Astrocyte (in vitro differentiated cells and primary cell): ENCODE data around the gene GAB2. TPM values are rescaled to one million over a fixed set of nuclear protein-coding genes. Genes with fewer than 3 reads are reported as not detected.

ENCODE experiments used
- DNase-seq: peaks from one replicate; pipeline ENCODE4 v3.0.0-alpha.2; 2010; ENCODE audit warnings: low read depth
- FAIRE-seq: peaks from 2 replicates; lab custom pipeline; 2011; peaks lifted over from hg19 to GRCh38; lab: Jason Lieb, UNC
- H2AFZ ChIP-seq: 2 replicates; pipeline ENCODE4 v1.6.0; 2012; ENCODE audit warnings: low read depth, low read length, inconsistent platforms
- H3K27ac ChIP-seq: 2 replicates; pipeline ENCODE4 v1.5.1; 2011; ENCODE audit warnings: low read depth, low read length, inconsistent platforms
- H3K27me3 ChIP-seq: 2 replicates; pipeline ENCODE4 v1.6.0; 2011; ENCODE audit warnings: low read length, inconsistent platforms; ENCODE audit not compliant: insufficient read depth
- H3K36me3 ChIP-seq: 2 replicates; pipeline ENCODE4 v1.5.1; 2011; ENCODE audit warnings: low read length, inconsistent platforms; ENCODE audit not compliant: insufficient read depth
- H3K4me1 ChIP-seq: 2 replicates; pipeline ENCODE4 v1.5.1; 2011; ENCODE audit warnings: low read length, inconsistent platforms; ENCODE audit not compliant: insufficient read depth
- H3K4me2 ChIP-seq: 2 replicates; pipeline ENCODE4 v1.6.0; 2012; ENCODE audit warnings: low read length, inconsistent platforms
- H3K4me3 ChIP-seq: 2 replicates; pipeline ENCODE4 v1.5.1; 2011; ENCODE audit warnings: low read depth, mild to moderate bottlenecking, low read length, inconsistent platforms; ENCODE audit not compliant: insufficient read depth
- H3K79me2 ChIP-seq: 2 replicates; pipeline ENCODE4 v1.6.0; 2012; ENCODE audit warnings: mild to moderate bottlenecking, low read length, inconsistent platforms; ENCODE audit not compliant: insufficient read depth
- H3K9ac ChIP-seq: 2 replicates; pipeline ENCODE4 v1.6.0; 2012; ENCODE audit warnings: mild to moderate bottlenecking, low read length, inconsistent platforms
- H3K9me3 ChIP-seq: 2 replicates; pipeline ENCODE4 v1.5.1; 2012; ENCODE audit warnings: low read depth, mild to moderate bottlenecking, low read length, inconsistent platforms; ENCODE audit not compliant: insufficient read depth
- H4K20me1 ChIP-seq: 2 replicates; pipeline ENCODE4 v1.6.0; 2012; ENCODE audit warnings: low read length, inconsistent platforms; ENCODE audit not compliant: insufficient read depth
- H3K27ac Mint-ChIP-seq: one replicate; pipeline ENCODE4 v1.8.0; 2021; ENCODE audit warnings: mild to moderate bottlenecking, mixed read lengths; ENCODE audit not compliant: unreplicated experiment
- H3K27me3 Mint-ChIP-seq: one replicate; pipeline ENCODE4 v1.8.0; 2021; ENCODE audit warnings: low read depth, mixed read lengths; ENCODE audit not compliant: unreplicated experiment
- H3K36me3 Mint-ChIP-seq: one replicate; pipeline ENCODE4 v1.8.0; 2021; ENCODE audit warnings: low read depth, mixed read lengths; ENCODE audit not compliant: unreplicated experiment
- H3K4me1 Mint-ChIP-seq: one replicate; pipeline ENCODE4 v1.8.0; 2021; ENCODE audit warnings: low read depth, mixed read lengths; ENCODE audit not compliant: unreplicated experiment
- H3K4me3 Mint-ChIP-seq: one replicate; pipeline ENCODE4 v1.8.0; 2021; ENCODE audit warnings: mild to moderate bottlenecking, moderate library complexity, mixed read lengths; ENCODE audit not compliant: unreplicated experiment
- H3K9me3 Mint-ChIP-seq: one replicate; pipeline ENCODE4 v1.8.0; 2021; ENCODE audit warnings: mild to moderate bottlenecking, mixed read lengths; ENCODE audit not compliant: unreplicated experiment
- CTCF ChIP-seq: IDR thresholded peaks from 2 replicates; pipeline ENCODE4 v1.5.1; 2011; ENCODE audit warnings: low read depth, mild to moderate bottlenecking, inconsistent platforms, low read length, moderate library complexity; ENCODE audit not compliant: insufficient read depth
- EZH2 ChIP-seq: IDR thresholded peaks from 2 replicates; pipeline ENCODE4 v1.6.1; 2012; ENCODE audit warnings: mild to moderate bottlenecking, low read length, inconsistent platforms; ENCODE audit not compliant: insufficient read depth
- total RNA-seq: library from RNA; stranded (reverse); gene quantifications from 2 replicates; pipeline ENCODE4 v1.2.1, GENCODE V29; 2021

GAB2 gene
- total RNA-seq, 1 donor from 2014 or later = 18.2 TPM

DNA sequence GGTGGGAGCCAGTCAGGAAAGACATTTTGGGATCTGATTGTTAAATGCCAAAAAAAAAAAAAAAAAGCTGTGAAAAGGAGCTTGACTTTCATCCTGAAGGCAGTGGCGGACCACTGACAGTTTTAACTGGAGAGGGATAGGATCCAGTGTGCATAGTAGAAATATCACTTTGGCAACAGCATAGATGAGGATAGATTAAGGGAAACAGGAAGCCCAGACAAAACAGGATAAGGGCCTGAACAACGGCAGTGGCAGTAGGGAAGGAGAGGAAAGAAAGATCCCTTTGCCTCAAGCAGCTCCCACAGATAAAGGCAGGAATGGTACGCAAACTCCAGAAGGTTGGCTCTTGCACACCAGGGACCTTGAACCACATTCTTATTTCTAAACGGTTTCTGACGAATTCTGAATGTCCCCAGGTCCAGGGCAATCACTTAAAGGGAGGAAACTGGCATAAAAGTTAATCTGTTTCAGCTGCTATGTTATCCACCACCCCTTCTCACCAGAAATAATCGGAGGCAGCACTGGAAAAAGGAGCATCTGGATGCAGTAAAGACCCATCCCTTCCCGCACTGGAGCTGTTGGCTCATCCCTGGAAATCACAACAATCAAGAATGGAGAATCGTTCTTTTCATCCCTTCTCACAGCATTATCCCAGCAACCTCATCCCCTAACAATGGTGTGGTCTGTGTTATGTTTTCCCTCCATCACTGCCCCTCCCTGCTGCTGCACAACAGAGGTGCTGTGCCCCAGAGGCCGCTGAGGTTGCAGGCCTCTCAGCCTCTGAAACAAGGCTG lies 99.1 kb downstream of the GAB2 start:
- FAIRE-seq (no peak), DNase-seq (no peak)
- Histone ChIP-seq H3K9ac (no peak overlapping the region), H3K36me3 (no peaks in the 10 kb centered on the region), H3K27me3 (no peaks in the 10 kb centered on the region), H2AFZ (no peak overlapping the region), H3K27ac (no peak overlapping the region), H4K20me1 (no peaks in the 10 kb centered on the region), H3K9me3 (no peaks in the 10 kb centered on the region), H3K79me2 (no peaks in the 10 kb centered on the region), H3K4me3 (no peak overlapping the region), H3K4me2 (no peak overlapping the region), H3K4me1 (peaks cover 4% of the 10 kb centered on the region)
- H3K4me3 Mint-ChIP-seq = no peak overlapping the region
- TF ChIP-seq EZH2 (no peak), CTCF (no peak)
- peaks cover 10% of the 10 kb centered on the region for H3K4me1 Mint-ChIP-seq
- no peak overlapping the region for H3K27ac Mint-ChIP-seq
- H3K27me3 Mint-ChIP-seq = no peaks in the 10 kb centered on the region
- H3K9me3 Mint-ChIP-seq = no peaks in the 10 kb centered on the region
- H3K36me3 Mint-ChIP-seq = no peaks in the 10 kb centered on the region

- DNase-seq (no peak), FAIRE-seq (no peak)
- Histone ChIP-seq H3K4me3 (no peak overlapping the region), H3K4me2 (no peak overlapping the region), H2AFZ (no peak overlapping the region), H3K4me1 (peaks cover 8% of the 10 kb centered on the region), H3K27me3 (no peaks in the 10 kb centered on the region), H4K20me1 (peaks cover 5% of the 10 kb centered on the region), H3K9me3 (no peaks in the 10 kb centered on the region), H3K27ac (no peak overlapping the region), H3K79me2 (no peaks in the 10 kb centered on the region), H3K36me3 (no peaks in the 10 kb centered on the region), H3K9ac (no peak overlapping the region)
- TF ChIP-seq EZH2 = no peak
- no peak for TF ChIP-seq CTCF
- Mint-ChIP-seq H3K27me3 (no peaks in the 10 kb centered on the region), H3K4me3 (no peak overlapping the region), H3K9me3 (no peaks in the 10 kb centered on the region), H3K27ac (no peak overlapping the region), H3K36me3 (no peaks in the 10 kb centered on the region), H3K4me1 (peaks cover 13% of the 10 kb centered on the region)
Measured at GRCh38 chr11:78315724-78316123, 101.9 kb downstream of the GAB2 start.

DNA sequence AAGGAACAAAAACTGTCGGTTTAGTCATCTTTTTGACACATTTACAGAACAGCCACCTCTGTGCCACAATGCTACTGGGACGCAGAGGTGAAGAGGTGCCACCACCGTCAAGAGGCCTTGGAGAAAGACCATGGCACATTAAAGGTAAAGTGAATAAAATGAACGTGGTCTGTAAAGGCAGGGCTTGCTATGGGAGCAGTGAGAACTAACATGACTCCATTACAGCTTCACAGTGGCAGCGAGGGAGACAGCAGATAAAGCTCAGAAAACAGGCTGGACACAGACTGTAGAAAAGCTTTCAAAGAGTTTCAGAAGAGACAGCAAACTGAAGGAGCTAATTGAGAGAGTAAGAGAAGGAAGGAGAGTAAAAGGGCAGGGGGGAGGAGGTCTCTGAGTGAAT lies 102.9 kb downstream of the GAB2 start:
- no peaks in the 10 kb centered on the region for H3K36me3 Mint-ChIP-seq
- H3K27me3 Mint-ChIP-seq = no peaks in the 10 kb centered on the region
- DNase-seq (no peak), FAIRE-seq (no peak)
- peaks cover 5% of the 10 kb centered on the region for H4K20me1 ChIP-seq
- no peak overlapping the region for H2AFZ ChIP-seq
- no peaks in the 10 kb centered on the region for H3K9me3 ChIP-seq
- H3K4me3 Mint-ChIP-seq = no peak overlapping the region
- H3K9ac ChIP-seq = no peak overlapping the region
- no peak overlapping the region for H3K27ac ChIP-seq
- peaks cover 13% of the 10 kb centered on the region for H3K4me1 Mint-ChIP-seq
- no peaks in the 10 kb centered on the region for H3K27me3 ChIP-seq
- no peaks in the 10 kb centered on the region for H3K9me3 Mint-ChIP-seq
- no peak overlapping the region for H3K4me2 ChIP-seq
- peaks cover 8% of the 10 kb centered on the region for H3K4me1 ChIP-seq
- no peak for TF ChIP-seq CTCF
- TF ChIP-seq EZH2 = no peak
- H3K79me2 ChIP-seq = no peaks in the 10 kb centered on the region
- no peaks in the 10 kb centered on the region for H3K36me3 ChIP-seq
- no peak overlapping the region for H3K4me3 ChIP-seq
- no peak overlapping the region for H3K27ac Mint-ChIP-seq
